NCI-H128 (cell line): ENCODE results near the gene RAD51B.

Experiments
- DNase-seq: peaks from one replicate; lab custom pipeline; 2025; ENCODE audit not compliant: unreplicated experiment; lab: John Stamatoyannopoulos, UW

The RAD51B gene

GRCh38 chr14:67833403-67833802 lies 13.8 kb downstream of the RAD51B start:
- DNase-seq = no peak

GRCh38 chr14:67835596-67835995 lies 16.0 kb downstream of the RAD51B start:
- no peak for DNase-seq

GRCh38 chr14:67837011-67837624 lies 17.5 kb downstream of the RAD51B start:
- DNase-seq = no peak

GRCh38 chr14:67846029-67846610 lies 26.5 kb downstream of the RAD51B start:
- no peak for DNase-seq

- DNase-seq = no peak
These were observed 30.7 kb downstream of the RAD51B start for GRCh38 chr14:67850066-67850830.

GRCh38 chr14:67851785-67852410 lies 32.3 kb downstream of the RAD51B start:
- DNase-seq = no peak

GRCh38 chr14:67852926-67853604 lies 33.5 kb downstream of the RAD51B start:
- no peak for DNase-seq

- DNase-seq = no peak
These were observed 34.1 kb downstream of the RAD51B start for GRCh38 chr14:67853715-67854114.

- DNase-seq = no peak
These were observed 37.2 kb downstream of the RAD51B start for GRCh38 chr14:67856827-67857226.

GRCh38 chr14:67857778-67858350 lies 38.3 kb downstream of the RAD51B start:
- no peak for DNase-seq

- DNase-seq = no peak
These were observed 39.7 kb downstream of the RAD51B start for GRCh38 chr14:67859169-67859749.

GRCh38 chr14:67863223-67863622 lies 43.6 kb downstream of the RAD51B start:
- no peak for DNase-seq

GRCh38 chr14:67875175-67876006 lies 55.8 kb downstream of the RAD51B start:
- no peak for DNase-seq

GRCh38 chr14:67879026-67879425 lies 59.4 kb downstream of the RAD51B start:
- no peak for DNase-seq

- DNase-seq = no peak
These were observed 61.6 kb downstream of the RAD51B start for GRCh38 chr14:67881225-67881624.

GRCh38 chr14:67882986-67883555 lies 63.5 kb downstream of the RAD51B start:
- no peak for DNase-seq

GRCh38 chr14:67883717-67884116 lies 64.1 kb downstream of the RAD51B start:
- DNase-seq = no peak

GRCh38 chr14:67886191-67886590 lies 66.6 kb downstream of the RAD51B start:
- DNase-seq = no peak

- no peak for DNase-seq
These were observed 67.9 kb downstream of the RAD51B start for GRCh38 chr14:67887478-67887877.
